Measurements from ENCODE around the gene OXGR1. TPM values are rescaled to one million over a fixed set of nuclear protein-coding genes. Genes with fewer than 3 reads are reported as not detected.

Gene OXGR1
- polyA plus RNA-seq, 2 of the 4 experiments (the other 2 are of a cell fraction), result not detected

DNA sequence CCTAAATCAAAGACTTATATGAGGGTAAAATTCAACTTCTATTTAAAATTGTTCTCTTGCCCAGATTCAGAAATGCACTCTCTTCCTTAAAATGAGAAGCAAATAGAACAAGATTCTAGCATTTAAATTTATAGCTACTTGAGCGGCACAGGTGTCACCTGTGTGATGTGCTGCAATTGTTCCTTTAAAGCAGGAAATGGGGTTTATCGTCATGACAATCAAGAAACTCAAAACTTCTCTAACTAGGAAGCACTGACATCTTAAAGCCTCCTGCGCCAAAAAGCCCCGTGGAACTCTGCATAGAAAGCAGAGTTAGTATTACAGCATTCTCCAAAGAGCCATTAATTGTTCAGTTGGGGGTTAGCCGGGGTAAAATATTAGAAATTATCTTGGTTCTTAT, 2.6 kb upstream of the OXGR1 start:
- Histone ChIP-seq H3K4me3 (no peak overlapping the region), H3K27ac (no peak overlapping the region), H3K4me2 (no peak overlapping the region), H3K4me1 (peaks cover 5% of the 10 kb centered on the region; the same call in 1 of the 3 replicates), H3K9me3 (no peaks in the 10 kb centered on the region)
- no peak for TF ChIP-seq CHD4 (IDR thresholded peaks at IDR 0.05; ENCODE audit: borderline replicate concordance)
- no peak for TF ChIP-seq PHF8 (IDR thresholded peaks at IDR 0.05; ENCODE audit: borderline replicate concordance, low read depth)
- TF ChIP-seq MAX (IDR thresholded peaks at IDR 0.05), result no peak
- TF ChIP-seq RNF2 (IDR thresholded peaks at IDR 0.05; ENCODE audit: borderline replicate concordance, low read depth), result no peak
- TF ChIP-seq BHLHE40 (IDR thresholded peaks at IDR 0.05; ENCODE audit: low read depth, low read length), result no peak
- TF ChIP-seq CHD2 (IDR thresholded peaks at IDR 0.05; ENCODE audit: low read length, partially characterized antibody), result no peak
- no peak for TF ChIP-seq POLR2A (IDR thresholded peaks at IDR 0.05; ENCODE audit: low read length)
- TF ChIP-seq CEBPB (IDR thresholded peaks at IDR 0.05), result no peak
- no peak for TF ChIP-seq CTCF (IDR thresholded peaks at IDR 0.05)
- CTCF ChIA-PET, result no interaction called here
- WGBS (ENCODE audit: missing lambda C conversion rate), result 45% methylated on average over 5 of the region's 5 CpGs
- DNase-seq (ENCODE audit: low read depth in 1 of 2, low spot score in 1 of 2), result no peak
- ATAC-seq, result no peak
- POLR2A ChIA-PET, result no interaction called here
- no peak for FAIRE-seq

GRCh38 chr13:96996107-96996506, 1.8 kb upstream of the OXGR1 start:
- POLR2A ChIA-PET, result no interaction called here
- 14% methylated on average over 4 of the region's 4 CpGs for WGBS (ENCODE audit: missing lambda C conversion rate)
- FAIRE-seq, result no peak
- no peak overlapping the region for H3K27ac ChIP-seq
- no peak overlapping the region for H3K4me2 ChIP-seq
- H3K9me3 ChIP-seq, result no peaks in the 10 kb centered on the region
- TF ChIP-seq CEBPB (IDR thresholded peaks at IDR 0.05) (peak; percentile 15 to 25; a peak in 1 of 4 replicates), RFX5 (IDR thresholded peaks at IDR 0.05) (no peak), NPAS2 (CRISPR knock-in tag; IDR thresholded peaks at IDR 0.05; ENCODE audit: borderline replicate concordance) (no peak)
- TF ChIP-seq, protein P1, sequence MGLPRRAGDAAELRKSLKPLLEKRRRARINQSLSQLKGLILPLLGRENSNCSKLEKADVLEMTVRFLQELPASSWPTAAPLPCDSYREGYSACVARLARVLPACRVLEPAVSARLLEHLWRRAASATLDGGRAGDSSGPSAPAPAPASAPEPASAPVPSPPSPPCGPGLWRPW (IDR thresholded peaks at IDR 0.05), result no peak
- CTCF ChIA-PET, result no interaction called here
- no peak overlapping the region for H3K4me3 ChIP-seq
- no peak for DNase-seq (ENCODE audit: low read depth in 1 of 2, low spot score in 1 of 2)
- ATAC-seq, result no peak
- H3K4me1 ChIP-seq, result peaks cover 5% of the 10 kb centered on the region; the same call in 1 of the 3 replicates

DNA sequence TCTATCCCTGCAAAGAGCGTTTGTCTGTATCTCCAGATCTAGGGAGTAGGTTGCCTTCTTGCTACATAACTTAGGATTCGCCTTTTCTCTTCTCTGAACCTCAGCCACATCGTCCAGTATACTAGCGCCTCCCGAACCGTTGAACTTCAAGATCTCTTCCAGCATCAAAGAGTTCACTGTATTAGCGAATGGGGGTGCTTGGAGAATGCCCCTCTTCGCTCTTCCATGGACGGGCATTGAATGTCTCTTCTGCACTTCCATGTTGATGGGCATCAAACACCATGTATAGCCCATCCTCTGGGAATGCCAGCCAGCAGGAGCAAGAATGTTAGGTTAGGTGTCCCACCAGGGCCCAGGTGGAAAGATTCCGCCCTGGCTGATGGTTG, 575 bp upstream of the OXGR1 start:
- TF ChIP-seq CBX8 (IDR thresholded peaks at IDR 0.05) (0 out of 2 replicates have a peak, but pooled peaks have one; percentile 33), CEBPB (IDR thresholded peaks at IDR 0.05) (no peak), MYC (IDR thresholded peaks at IDR 0.05; ENCODE audit: borderline replicate concordance, low read length) (no peak)
- POLR2A ChIA-PET, result no interaction called here
- FAIRE-seq, result no peak
- Histone ChIP-seq H3K4me3 (no peak overlapping the region), H3K27ac (no peak overlapping the region), H3K9me3 (no peaks in the 10 kb centered on the region), H3K4me2 (peak overlapping the region; percentile 83; the same call in 2 of the 3 replicates), H3K4me1 (peaks cover 5% of the 10 kb centered on the region; the same call in 1 of the 3 replicates)
- WGBS (ENCODE audit: missing lambda C conversion rate), result 53% methylated on average over 10 of the region's 10 CpGs
- CTCF ChIA-PET, result no interaction called here
- peak in 1 of 2 experiments; percentile 36; a peak in 2 of 6 replicates for ATAC-seq
- no peak for DNase-seq (ENCODE audit: low read depth in 1 of 2, low spot score in 1 of 2)

- POLR2A ChIA-PET, result no interaction called here
Observed at GRCh38 chr13:96993634-96994016, 651 bp downstream of the OXGR1 start.

DNA sequence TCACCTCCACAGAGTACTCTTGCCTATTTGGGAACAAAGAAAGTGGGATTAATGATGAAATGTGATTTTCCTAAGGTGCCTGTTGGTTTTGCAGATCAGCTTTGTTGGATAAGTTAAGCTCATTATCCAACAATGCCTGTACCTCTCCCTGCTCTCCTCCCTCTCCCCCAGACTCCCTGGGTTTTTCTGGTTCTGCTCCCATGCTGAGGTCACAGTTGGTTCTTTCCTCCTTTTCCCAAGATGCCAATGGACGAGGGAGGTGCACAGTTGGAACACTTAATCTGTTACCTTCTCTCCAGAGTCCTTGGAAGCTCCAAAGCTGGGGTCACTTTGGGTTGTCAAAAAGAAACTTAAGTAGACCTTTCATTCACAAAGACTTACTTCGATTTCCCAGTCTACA, 1.6 kb downstream of the OXGR1 start:
- H3K9me3 ChIP-seq, result no peaks in the 10 kb centered on the region
- no peak overlapping the region for H3K27ac ChIP-seq
- H3K4me1 ChIP-seq, result peaks cover 5% of the 10 kb centered on the region; the same call in 1 of the 3 replicates
- POLR2A ChIA-PET, result no interaction called here
- CTCF ChIA-PET, result no interaction called here
- FAIRE-seq, result no peak
- H3K4me3 ChIP-seq, result no peak overlapping the region
- ATAC-seq, result no peak
- no peak overlapping the region for H3K4me2 ChIP-seq
- DNase-seq (ENCODE audit: low read depth in 1 of 2, low spot score in 1 of 2), result no peak
- WGBS (ENCODE audit: missing lambda C conversion rate), result 3% methylated on average over 2 of the region's 2 CpGs
- TF ChIP-seq JUN (IDR thresholded peaks at IDR 0.05), result no peak
- TF ChIP-seq, protein P2, sequence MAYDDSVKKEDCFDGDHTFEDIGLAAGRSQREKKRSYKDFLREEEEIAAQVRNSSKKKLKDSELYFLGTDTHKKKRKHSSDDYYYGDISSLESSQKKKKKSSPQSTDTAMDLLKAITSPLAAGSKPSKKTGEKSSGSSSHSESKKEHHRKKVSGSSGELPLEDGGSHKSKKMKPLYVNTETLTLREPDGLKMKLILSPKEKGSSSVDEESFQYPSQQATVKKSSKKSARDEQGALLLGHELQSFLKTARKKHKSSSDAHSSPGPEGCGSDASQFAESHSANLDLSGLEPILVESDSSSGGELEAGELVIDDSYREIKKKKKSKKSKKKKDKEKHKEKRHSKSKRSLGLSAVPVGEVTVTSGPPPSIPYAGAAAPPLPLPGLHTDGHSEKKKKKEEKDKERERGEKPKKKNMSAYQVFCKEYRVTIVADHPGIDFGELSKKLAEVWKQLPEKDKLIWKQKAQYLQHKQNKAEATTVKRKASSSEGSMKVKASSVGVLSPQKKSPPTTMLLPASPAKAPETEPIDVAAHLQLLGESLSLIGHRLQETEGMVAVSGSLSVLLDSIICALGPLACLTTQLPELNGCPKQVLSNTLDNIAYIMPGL (CRISPR knock-in tag; IDR thresholded peaks at IDR 0.05; ENCODE audit: borderline replicate concordance), result no peak
- no peak for TF ChIP-seq ESRRA (IDR thresholded peaks at IDR 0.05; ENCODE audit: borderline replicate concordance, low read length)
- no peak for TF ChIP-seq EHF (CRISPR knock-in tag; IDR thresholded peaks at IDR 0.05)
- TF ChIP-seq, protein P3, sequence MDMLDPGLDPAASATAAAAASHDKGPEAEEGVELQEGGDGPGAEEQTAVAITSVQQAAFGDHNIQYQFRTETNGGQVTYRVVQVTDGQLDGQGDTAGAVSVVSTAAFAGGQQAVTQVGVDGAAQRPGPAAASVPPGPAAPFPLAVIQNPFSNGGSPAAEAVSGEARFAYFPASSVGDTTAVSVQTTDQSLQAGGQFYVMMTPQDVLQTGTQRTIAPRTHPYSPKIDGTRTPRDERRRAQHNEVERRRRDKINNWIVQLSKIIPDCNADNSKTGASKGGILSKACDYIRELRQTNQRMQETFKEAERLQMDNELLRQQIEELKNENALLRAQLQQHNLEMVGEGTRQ (IDR thresholded peaks at IDR 0.05), result no peak
- no peak for TF ChIP-seq RCOR1 (IDR thresholded peaks at IDR 0.05; ENCODE audit: low read depth, low read length)
- TF ChIP-seq MYC (IDR thresholded peaks at IDR 0.05; ENCODE audit: borderline replicate concordance, low read length), result no peak
- TF ChIP-seq MAX (IDR thresholded peaks at IDR 0.05), result no peak
- no peak for TF ChIP-seq RFX5 (IDR thresholded peaks at IDR 0.05)
- no peak for TF ChIP-seq KDM5A (IDR thresholded peaks at IDR 0.05)
- TF ChIP-seq HDAC2 (IDR thresholded peaks at IDR 0.05), result no peak
- TF ChIP-seq SMC3 (IDR thresholded peaks at IDR 0.05), result no peak

More at GRCh38 chr13:96993634-96994016, 651 bp downstream of the OXGR1 start:
- DNase-seq (ENCODE audit: low read depth in 1 of 2, low spot score in 1 of 2), result no peak
- no peak for ATAC-seq
- peaks cover 5% of the 10 kb centered on the region; the same call in 1 of the 3 replicates for H3K4me1 ChIP-seq
- WGBS (ENCODE audit: missing lambda C conversion rate), result 64% methylated on average over 7 of the region's 8 CpGs
- FAIRE-seq, result no peak
- peak overlapping the region; percentile 83 for H3K4me2 ChIP-seq
- no peak overlapping the region for H3K27ac ChIP-seq
- no peaks in the 10 kb centered on the region for H3K9me3 ChIP-seq
- no peak for TF ChIP-seq ZFP36 (IDR thresholded peaks at IDR 0.05; ENCODE audit: borderline replicate concordance, partially characterized antibody)
- TF ChIP-seq HOXA7 (CRISPR knock-in tag; IDR thresholded peaks at IDR 0.05), result no peak
- no peak overlapping the region; the same call in 2 of the 3 replicates for H3K4me3 ChIP-seq
- CTCF ChIA-PET, result interaction anchor here (0.7 kb wide), 1 partner anchor 360 kb away, joined by 3 read pairs; no protein-coding TSS in a partner anchor

All from A549 (cell line).